ENCODE data around the gene PLEKHG4B.

- no peak for TF ChIP-seq POLR2A (IDR thresholded peaks at IDR 0.05; ENCODE audit: control extremely low read depth in 1 of 2, low read depth in 2 of 2, low read length in 2 of 2)
- TF ChIP-seq CTCF (IDR thresholded peaks at IDR 0.05; ENCODE audit: control extremely low read depth in 1 of 3, insufficient read depth in 1 of 3, low read depth in 1 of 3, low read length in 3 of 3) = no peak
- no peak for TF ChIP-seq SUZ12 (IDR thresholded peaks at IDR 0.05; ENCODE audit: low read length)
- no peak for TF ChIP-seq SRF (IDR thresholded peaks at IDR 0.05; ENCODE audit: low read depth, low read length)
- no peak for TF ChIP-seq GABPA (IDR thresholded peaks at IDR 0.05; ENCODE audit: borderline replicate concordance, insufficient read depth, low read length)
Observed at GRCh38 chr5:138936-139335, 47.0 kb downstream of the PLEKHG4B start.
